AML-193 (cell line): ENCODE data around the gene SCAMP4.
"Not testable (repeated sequence)": the region's sequence is repeated elsewhere in the genome, so short reads cannot be mapped to it uniquely, and the experiment has no call there.

Source experiments
- DNase-seq, 2 experiments: peaks; one replicate each; lab custom pipeline; 2025; lab: John Stamatoyannopoulos, UW

The SCAMP4 gene

GRCh38 chr19:1866693-1867348, 38.4 kb upstream of the SCAMP4 start:
- DNase-seq, result no peak

GRCh38 chr19:1867349-1867724, 37.9 kb upstream of the SCAMP4 start:
- no peak for DNase-seq

- DNase-seq, result no peak
Measured at GRCh38 chr19:1868971-1869370, 36.2 kb upstream of the SCAMP4 start.

- no peak for DNase-seq
Measured at GRCh38 chr19:1871140-1871597, 34.0 kb upstream of the SCAMP4 start.

- DNase-seq, result no peak
Measured at GRCh38 chr19:1871630-1872029, 33.6 kb upstream of the SCAMP4 start.

GRCh38 chr19:1872807-1873523, 32.2 kb upstream of the SCAMP4 start:
- DNase-seq, result no peak

GRCh38 chr19:1873524-1874473, 31.4 kb upstream of the SCAMP4 start:
- DNase-seq, result no peak

GRCh38 chr19:1874554-1875185, 30.5 kb upstream of the SCAMP4 start:
- DNase-seq, result peak; percentile 31 to 43

- not testable (repeated sequence) for DNase-seq
Measured at GRCh38 chr19:1875265-1875645, 29.9 kb upstream of the SCAMP4 start.

GRCh38 chr19:1875646-1876495, 29.3 kb upstream of the SCAMP4 start:
- DNase-seq, result peak; percentile 81 to 92

- not testable (repeated sequence) for DNase-seq
Measured at GRCh38 chr19:1876496-1877279, 28.5 kb upstream of the SCAMP4 start.

- not testable (repeated sequence) for DNase-seq
Measured at GRCh38 chr19:1877280-1877660, 27.9 kb upstream of the SCAMP4 start.

GRCh38 chr19:1878583-1878982, 26.6 kb upstream of the SCAMP4 start:
- not testable (repeated sequence) for DNase-seq

GRCh38 chr19:1879982-1880381, 25.2 kb upstream of the SCAMP4 start:
- not testable (repeated sequence) for DNase-seq

GRCh38 chr19:1880611-1881392, 24.4 kb upstream of the SCAMP4 start:
- DNase-seq, result no peak

- not testable (repeated sequence) for DNase-seq
Measured at GRCh38 chr19:1881393-1882088, 23.7 kb upstream of the SCAMP4 start.

GRCh38 chr19:1882089-1882785, 23.0 kb upstream of the SCAMP4 start:
- peak; percentile 15 to 18 for DNase-seq
